Subcutaneous adipose tissue (tissue), 4 donors: ENCODE results near the gene AHRR. TPM values are rescaled to one million over a fixed set of nuclear protein-coding genes. Genes with fewer than 3 reads are reported as not detected.

ENCODE experiments used
- total RNA-seq, 4 donors: library from RNA; depleted of rRNA; stranded (reverse); fragments of >200 nt; gene quantifications; one replicate each; pipeline ENCODE4 v1.1.0, GENCODE V29; 2016
- TF ChIP-seq, protein P1 (sequence below): fragments of 450-650 bp; IDR thresholded peaks from one replicate; pipeline ENCODE4 v1.5.1; 2016; ENCODE audit warnings: low read depth, mild to moderate bottlenecking, control low read depth, antibody characterized with exemption, moderate library complexity

Gene AHRR
- total RNA-seq, 4 donors from 2014 or later: 0.34 to 1.1 (median 0.46) TPM

DNA sequence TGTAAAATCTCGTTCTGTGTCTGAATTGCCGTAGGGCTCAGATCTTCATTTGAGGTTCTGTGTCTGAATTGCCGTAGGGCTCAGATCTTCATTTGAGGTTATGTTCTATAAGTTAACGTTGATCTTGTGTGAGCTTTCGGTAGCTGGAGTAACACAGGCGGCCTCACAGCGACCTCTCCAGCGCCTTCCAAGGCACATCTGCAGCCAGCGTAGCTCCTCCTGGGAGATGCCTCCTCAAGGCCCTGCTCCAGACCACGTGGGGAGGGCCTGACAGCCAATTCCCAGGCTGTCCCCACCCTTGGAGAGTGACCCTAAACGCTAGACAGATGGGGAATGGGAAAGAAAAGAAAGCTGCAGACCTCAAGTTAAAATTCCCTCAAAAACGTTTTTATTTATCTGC lies 8.7 kb upstream of the AHRR start:
- TF ChIP-seq, protein P1, sequence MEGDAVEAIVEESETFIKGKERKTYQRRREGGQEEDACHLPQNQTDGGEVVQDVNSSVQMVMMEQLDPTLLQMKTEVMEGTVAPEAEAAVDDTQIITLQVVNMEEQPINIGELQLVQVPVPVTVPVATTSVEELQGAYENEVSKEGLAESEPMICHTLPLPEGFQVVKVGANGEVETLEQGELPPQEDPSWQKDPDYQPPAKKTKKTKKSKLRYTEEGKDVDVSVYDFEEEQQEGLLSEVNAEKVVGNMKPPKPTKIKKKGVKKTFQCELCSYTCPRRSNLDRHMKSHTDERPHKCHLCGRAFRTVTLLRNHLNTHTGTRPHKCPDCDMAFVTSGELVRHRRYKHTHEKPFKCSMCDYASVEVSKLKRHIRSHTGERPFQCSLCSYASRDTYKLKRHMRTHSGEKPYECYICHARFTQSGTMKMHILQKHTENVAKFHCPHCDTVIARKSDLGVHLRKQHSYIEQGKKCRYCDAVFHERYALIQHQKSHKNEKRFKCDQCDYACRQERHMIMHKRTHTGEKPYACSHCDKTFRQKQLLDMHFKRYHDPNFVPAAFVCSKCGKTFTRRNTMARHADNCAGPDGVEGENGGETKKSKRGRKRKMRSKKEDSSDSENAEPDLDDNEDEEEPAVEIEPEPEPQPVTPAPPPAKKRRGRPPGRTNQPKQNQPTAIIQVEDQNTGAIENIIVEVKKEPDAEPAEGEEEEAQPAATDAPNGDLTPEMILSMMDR: no peak

DNA sequence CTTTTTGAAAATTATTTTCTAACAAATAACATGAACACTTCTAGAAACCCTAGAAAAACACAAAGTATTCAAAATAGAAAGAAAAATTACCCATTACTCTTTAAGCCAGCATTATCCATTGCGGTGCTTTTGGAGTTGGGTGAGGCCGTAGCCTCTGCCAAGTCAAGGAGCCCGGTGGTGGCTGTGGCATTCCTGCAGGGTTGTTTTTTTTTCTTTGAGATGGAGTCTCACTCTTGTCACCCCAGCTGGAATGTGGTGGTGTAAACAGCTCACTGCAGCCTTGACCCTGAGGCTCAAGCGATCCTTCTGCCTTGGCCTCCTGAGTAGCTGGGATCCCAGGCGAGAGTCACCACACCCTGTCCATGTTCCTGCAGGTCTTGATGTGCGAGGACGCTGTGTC lies 8.2 kb upstream of the AHRR start:
- TF ChIP-seq, protein P1: no peak

DNA sequence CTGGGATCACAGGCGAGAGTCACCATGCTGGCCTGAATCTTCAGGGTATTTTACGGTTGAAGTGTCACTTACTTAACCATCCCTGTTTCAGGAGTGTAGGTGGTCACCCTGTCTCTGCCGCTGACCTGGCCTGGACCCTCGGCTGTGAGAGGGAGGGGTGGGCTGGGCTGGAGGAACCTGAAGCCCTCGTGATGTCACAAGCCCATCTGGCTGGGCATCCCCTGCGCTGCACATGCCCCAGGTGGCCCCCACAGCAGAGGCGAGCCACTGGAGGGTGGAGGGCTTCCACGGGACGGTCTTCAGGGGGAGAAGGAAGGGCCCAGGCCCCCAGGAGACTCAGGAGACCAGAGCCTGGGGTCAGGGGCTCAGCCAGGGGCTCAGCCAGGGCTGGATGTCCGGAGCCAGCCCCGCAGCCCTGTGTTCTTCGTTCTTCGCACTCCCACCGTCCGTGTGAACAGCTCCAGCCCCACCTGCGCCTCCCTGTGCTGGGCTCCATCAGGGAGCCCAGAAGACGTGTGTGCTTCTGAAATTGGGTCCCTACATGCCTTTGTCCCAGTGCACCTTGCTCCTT lies 7.6 kb upstream of the AHRR start:
- TF ChIP-seq, protein P1: no peak

DNA sequence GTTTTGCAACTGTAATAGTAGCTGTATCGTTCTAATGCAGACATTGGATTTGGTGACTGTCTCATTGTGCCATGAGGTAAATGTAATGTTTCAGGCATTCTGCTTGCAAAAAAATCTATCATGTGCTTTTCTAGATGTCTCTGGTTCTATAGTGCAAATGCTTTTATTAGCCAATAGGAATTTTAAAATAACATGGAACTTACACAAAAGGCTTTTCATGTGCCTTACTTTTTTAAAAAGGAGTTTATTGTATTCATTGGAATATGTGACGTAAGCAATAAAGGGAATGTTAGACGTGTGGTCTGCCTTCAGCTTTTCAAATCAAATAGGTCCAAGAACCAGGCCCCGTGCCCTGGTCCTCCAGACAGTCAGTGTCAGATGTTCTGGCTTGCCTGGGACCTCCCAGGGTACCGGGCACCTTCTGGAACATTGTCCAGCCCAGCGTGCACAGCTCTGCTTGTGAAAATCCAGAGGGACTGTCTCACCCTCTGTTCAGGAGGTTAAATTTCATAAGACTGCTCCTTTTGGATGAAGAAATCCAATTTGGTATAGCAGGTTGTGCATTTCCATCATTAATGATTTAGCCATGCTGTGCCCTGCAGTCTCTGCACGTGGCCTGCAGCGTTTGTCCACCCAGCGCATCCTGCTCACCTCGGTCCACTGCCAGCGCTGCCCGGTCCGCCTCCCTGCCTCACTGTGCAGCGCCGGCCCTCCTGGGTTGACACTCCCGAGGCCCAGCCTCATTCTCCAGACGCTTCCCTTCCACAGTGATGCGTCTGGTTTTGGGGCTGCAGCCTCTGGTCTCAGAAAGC lies 6.6 kb upstream of the AHRR start:
- TF ChIP-seq, protein P1: no peak

DNA sequence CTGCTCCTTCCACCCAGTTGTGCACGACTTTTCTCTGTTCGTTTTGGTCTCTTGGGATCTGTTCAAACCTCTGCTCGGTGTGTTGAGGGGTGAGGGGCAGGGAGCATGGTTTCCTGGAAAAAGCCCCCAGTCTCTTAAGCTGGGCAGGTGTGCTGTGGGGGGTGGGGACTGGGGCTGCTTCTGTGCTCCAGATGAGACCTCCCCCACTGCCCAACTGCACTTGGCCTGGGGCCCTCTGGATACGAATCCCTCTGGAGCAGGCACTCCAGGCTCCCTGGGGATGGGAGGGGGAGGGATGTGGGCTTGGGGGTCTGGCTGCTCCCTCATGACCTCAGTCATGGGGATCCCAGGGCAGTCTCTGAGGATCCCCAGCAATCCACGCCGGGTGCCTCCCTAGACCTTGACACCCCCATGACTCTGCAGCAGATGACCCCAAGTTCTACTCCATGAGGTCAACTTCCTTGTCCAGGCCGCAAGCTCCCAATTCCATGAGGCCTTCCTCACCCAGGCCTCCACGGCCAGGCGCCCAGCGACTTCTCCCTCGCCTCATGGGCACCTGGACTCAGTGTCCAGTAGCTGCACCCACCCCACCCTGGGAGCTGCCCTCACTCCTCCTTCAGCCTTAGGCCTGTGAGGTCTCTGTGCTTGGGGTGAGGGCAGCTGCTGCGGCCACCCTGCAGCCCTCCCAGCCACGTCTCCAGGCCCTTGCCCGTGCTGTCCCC lies 5.9 kb upstream of the AHRR start:
- TF ChIP-seq, protein P1: no peak

DNA sequence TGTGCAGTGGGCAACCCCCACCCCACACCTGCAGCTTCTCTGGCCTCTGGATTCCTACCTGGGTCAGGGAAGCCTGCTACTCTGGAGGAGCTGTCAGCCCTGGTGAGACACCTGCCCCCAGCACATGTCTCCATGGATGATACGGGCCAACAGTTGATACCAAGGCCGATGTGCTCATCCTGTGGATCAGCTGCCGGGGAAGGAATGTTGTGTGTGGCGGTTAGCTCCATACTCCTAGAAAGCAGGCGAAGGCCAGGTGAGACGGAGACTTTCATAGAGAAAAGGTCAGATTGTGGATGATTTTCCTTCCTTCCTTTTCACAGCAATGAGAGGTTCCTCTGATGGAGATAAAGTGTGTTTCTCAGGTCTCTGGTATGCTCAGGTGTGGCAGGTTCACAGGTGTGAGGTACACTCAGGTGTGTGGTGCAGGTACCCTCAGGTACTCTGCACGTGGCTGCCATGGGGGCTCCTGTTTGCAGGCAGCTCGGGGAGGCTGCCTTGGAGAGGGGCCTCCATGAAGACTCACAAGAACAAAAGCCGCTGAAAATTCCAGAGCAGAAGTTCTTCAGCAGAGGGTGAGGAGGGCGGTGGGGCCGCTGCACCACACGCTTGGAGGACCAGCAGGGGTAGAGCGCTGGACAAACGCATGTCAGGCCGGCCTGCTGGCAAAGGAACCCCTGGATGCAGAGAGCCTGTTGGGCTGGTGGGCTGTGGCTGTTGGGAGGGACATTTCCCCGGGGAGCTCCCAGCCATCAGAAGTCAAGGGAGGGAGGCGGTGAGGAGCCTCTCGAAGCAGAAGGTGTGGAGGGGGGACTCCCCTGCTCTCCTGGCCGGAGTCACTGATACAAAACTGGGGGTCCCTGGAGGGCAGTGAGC lies 5.1 kb upstream of the AHRR start:
- TF ChIP-seq, protein P1: no peak
